Erythroblast (primary cell): Measurements from ENCODE around the gene TPST1.

Source experiments
- DNase-seq, 2 experiments: peaks; one replicate each; lab custom pipeline; 2025; lab: John Stamatoyannopoulos, UW
- GATA1 ChIP-seq: IDR thresholded peaks from 2 replicates; pipeline ENCODE4 v1.6.1; 2011; ENCODE audit warnings: low read depth, mild to moderate bottlenecking, control low read depth, low read length, moderate library complexity
- POLR2A ChIP-seq: IDR thresholded peaks from 2 replicates; pipeline ENCODE4 v1.6.1; 2011; ENCODE audit warnings: mild to moderate bottlenecking, low read length

The TPST1 gene

DNA sequence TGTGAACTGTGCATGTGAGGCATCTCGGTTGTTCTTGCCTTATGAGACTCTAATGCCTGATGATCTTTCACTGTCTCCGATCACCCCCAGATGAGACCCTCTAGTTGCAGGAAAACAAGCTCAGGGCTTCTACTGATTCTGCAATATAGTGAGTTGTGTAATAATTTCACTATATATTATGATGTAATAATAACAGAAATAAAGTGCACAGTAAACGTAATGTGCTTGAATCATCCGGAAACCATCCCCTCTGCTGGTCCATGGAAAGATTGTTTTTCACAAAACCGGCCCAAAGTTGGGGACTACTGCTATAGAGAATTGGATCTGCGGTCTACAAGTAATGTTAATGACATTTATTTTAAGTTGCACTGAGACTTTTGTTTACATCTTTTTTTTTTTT lies 126.7 kb downstream of the TPST1 start:
- no peak for DNase-seq
- no peak for TF ChIP-seq POLR2A
- TF ChIP-seq GATA1: no peak

DNA sequence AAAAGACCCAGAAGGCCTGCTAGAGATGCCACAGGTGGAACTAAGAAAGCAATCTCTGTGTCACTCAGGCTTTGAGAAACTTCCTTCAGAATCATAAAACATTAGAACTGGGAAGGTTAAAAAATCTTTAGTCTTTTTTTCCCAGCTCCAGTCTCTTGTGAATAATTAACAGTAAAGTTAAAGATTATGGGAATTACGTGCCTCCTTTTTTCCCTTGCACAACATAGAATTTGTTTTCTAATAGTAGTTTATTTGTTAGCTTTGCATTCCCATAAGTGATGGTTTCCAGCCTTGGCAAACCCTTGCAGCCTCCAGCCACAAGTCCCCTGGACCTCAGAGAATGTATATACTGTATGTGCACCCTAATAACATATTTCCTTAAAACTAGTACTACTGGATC lies 128.3 kb downstream of the TPST1 start:
- TF ChIP-seq POLR2A (no peak), GATA1 (no peak)
- no peak for DNase-seq

DNA sequence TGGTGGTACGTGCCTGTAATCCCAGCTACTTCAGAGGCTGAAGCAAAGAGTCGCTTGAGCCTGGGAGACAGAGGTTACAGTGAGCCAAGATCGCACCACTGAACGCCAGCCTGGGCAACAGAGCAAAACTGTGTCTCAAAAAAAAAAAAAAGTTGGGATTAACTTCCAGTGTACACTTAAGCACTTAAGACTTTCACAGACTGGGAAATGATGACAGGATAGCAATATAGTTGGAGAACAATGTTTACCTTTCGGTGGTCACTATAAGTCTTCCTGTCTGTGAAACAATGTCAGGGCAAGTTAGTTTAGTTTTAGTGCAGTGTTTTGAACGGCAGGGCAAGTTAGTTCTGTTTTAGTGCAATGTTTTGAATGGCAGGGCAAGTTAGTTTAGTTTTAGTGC lies 130.2 kb downstream of the TPST1 start:
- DNase-seq: no peak
- TF ChIP-seq POLR2A (no peak), GATA1 (no peak)

DNA sequence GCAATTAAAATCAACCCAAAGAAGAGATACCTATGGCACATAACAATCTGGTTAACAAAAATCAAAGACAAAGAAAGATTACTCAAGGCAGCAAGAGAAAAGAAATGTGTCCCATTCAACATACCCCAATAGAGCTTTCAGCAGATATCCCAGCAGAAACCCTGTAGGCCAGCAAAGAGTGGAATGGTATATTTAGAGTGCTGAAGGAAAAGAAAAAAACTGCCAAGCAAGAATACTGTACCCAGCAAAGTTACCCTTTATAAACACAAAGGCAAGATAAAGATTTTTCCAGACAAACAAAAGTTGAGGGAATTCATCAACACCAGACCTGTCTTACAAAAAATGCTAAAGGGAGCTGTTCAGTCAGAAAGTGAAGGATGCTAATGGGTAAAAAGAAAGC lies 131.6 kb downstream of the TPST1 start:
- DNase-seq: no peak
- TF ChIP-seq GATA1 (no peak), POLR2A (no peak)

DNA sequence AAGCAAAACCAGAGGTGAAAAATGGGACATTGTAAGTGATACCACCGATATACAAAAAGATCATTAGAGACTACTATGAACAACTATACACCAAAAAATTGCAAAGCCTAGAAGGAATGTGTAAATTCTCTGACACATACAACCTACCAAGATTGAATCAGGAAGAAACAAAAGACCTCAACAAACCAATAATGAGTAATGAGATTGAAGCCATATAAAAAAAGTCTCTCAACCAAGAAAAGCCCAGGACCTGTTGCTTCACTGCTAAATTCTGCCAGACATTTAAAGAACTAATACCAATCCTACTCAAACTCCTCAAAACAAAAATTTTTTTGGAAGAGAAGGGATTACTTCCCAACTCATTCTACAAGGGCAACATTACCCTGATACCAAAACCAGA lies 134.0 kb downstream of the TPST1 start:
- DNase-seq: no peak
- TF ChIP-seq GATA1 (no peak), POLR2A (no peak)

DNA sequence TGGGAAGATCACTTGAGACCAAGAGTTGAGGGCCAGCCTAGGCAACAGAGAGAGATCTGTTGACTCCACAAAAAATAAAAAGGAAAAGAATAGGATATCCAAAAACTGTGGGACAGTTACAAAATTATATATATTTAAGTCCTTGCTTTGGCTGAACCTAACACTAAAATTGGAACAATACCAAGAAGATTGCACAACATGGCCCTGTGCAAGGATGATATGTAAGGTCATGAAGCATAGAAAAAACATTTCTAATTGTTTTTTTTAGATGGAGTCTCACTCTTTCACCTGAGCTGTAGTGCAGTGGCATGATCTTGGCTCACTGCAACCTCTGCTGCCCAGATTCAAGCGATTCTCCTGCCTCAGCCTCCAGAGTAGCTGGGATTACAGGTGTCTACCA lies 139.0 kb downstream of the TPST1 start:
- no peak for DNase-seq
- TF ChIP-seq POLR2A: no peak
- TF ChIP-seq GATA1: no peak

DNA sequence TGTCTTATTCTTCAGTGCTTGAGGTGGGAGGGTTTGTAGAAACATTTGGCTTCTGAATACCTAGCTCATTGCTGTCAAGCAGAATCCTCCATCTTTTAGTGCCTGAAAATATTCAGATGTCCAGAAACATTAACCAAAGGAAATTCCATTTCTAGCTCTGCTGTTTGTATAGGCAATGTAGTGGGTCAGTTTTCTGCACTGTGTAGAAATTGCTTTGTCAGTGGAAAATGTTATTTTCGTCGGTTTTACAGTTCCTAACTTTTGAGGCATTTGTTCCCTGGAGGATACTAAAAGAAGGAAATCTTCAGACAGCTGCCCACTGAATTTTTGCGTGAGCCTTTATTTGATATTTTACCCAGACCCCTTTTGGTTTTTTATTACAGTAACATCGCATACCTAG lies 143.4 kb downstream of the TPST1 start:
- no peak for TF ChIP-seq GATA1
- TF ChIP-seq POLR2A: no peak
- DNase-seq: no peak

DNA sequence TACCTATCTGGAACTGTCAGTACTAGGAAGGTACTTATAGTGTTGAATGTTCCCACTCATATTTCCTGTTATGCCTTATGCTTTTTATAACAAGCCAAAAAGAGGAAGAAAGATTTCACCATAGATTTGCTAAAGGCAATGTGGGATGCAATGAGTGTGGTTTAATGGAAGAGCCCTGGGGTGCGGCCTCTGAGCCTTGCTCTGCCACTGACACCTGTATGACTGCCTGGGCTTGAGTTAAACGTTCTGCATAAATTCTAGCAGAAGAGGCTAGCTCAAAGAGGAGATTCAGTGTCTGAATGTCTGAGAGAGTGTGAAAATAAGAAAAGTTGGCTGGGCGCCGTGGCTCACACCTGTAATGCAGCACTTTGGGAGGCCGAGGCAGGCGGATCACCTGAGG lies 143.8 kb downstream of the TPST1 start:
- TF ChIP-seq POLR2A (no peak), GATA1 (no peak)
- no peak for DNase-seq

DNA sequence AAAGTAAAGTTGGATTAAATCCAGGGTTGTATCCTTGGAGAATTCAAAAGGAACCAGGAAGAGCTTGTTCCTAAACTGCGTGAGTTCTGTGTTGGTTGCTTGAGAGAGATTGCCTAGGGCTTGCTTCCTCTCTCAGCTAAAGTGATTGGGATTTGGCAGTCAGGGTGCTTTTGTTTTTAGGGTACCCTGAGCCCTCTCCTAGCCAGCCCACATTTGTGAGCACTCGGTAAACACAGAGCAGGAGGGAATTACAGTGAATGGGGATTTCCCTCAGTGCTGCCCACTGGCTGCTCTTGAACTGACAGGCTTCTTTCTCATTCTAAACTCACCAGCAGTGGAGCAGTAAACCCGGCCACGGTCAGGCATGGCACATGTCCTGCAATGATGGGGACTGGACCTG lies 146.9 kb downstream of the TPST1 start:
- TF ChIP-seq GATA1 (no peak), POLR2A (no peak)
- no peak for DNase-seq

DNA sequence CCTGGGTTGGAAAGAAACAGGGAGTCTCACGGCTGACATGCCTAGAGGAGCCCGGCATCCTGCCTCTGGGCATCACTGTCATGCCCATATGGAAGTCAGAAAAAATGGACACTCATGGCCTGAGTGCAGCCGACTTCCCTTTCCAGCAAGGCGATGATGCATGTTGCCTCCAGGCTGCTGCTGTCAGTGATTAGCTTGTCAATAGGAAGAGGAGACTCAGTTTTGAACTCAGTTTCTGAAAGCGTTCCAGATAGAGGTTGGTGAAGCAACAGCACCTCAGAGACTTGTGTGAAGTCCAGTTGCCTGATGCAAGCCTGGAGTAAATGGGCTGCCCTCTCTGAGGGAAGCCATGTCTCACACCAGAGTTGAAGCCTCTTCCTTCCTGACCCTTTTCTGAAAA lies 148.4 kb downstream of the TPST1 start:
- DNase-seq: no peak
- TF ChIP-seq POLR2A (no peak), GATA1 (no peak)

DNA sequence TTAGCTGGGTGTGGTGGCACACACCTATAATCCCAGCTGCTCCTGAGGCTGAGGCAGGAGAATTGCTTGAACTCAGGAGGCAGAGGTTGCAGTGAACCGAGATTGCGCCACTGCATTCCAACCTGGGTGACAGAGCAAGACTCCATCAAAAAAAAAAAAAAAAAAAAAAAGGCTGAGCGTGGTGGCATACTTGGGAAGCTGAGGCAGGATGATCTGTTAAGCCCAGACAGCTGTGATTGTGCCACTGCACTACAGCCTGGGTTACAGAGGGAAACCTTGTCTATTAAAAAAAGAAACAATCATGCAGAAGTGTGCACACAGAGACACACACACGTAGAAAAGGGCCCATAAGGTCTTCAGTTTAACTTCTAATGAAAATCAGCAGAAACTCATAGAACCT lies 150.6 kb downstream of the TPST1 start:
- DNase-seq: no peak
- TF ChIP-seq POLR2A (no peak), GATA1 (no peak)

DNA sequence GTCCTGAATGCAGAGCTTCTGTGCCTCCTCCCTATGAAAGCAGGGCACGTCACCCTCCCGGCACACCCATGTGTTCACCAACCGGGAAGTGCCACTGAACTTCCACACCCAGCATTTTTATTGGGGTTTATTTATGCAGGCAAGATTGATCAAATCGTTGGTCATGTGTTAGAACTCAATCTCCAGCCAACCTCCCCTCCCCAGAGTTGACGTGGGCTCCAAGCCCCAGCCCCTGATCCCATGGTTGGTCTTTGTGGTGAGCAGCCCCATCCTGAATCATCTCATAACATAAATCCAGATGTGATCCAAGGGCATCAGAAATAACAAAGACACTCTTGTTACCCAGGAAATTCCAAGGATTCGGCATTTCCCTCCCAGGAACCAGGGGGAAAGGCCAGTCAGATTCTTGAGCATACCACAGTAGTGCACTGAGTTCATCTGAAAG lies 151.2 kb downstream of the TPST1 start:
- DNase-seq: no peak
- TF ChIP-seq POLR2A (no peak), GATA1 (no peak)

DNA sequence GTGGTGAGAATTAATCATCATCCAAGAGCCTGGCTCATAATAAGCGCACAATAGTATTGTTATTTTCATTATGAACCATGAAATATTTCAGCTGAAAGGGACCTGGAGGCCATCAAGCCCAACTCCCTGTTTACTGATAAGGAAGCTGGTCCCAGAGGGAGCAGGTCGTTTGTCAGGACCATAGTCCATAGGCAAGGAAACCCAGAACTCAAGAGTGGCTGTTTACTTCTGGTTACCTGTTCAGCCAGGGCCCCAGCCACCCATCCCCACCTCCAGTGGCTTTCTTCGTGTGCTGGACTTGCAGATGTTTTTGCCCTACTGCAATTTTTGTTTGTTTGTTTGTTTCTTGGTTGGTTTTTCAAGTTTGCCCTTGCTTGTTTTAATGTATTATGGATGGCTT lies 152.0 kb downstream of the TPST1 start:
- no peak for DNase-seq
- no peak for TF ChIP-seq GATA1
- no peak for TF ChIP-seq POLR2A

DNA sequence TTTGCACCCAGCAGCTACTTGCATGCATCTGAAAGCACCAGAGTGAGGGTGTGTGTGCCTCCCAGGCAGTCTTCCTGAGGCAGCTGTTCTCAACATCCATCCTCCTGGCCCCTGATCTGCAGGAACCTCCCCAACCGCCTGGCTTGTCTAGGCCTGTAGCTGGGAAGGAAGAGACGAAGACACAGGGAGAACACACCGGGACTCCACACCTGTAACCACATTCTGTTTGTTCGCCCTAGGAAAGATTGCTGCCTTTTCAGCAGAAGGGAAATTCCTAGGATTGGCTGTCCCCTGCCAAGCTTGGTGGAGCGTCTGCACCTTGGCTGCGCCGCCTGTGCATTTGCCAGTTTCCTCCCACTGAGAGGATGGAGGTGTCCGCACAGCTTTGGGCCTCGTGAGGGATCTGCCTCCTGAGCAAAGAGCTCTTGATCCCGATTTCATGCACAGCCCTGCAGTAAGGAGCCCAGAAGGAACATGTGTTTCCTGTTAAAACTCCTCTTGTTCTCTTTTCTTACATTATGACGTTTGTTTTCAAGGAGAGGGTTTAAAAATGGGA lies 154.6 kb downstream of the TPST1 start:
- no peak for TF ChIP-seq GATA1
- TF ChIP-seq POLR2A: no peak
- DNase-seq: no peak

DNA sequence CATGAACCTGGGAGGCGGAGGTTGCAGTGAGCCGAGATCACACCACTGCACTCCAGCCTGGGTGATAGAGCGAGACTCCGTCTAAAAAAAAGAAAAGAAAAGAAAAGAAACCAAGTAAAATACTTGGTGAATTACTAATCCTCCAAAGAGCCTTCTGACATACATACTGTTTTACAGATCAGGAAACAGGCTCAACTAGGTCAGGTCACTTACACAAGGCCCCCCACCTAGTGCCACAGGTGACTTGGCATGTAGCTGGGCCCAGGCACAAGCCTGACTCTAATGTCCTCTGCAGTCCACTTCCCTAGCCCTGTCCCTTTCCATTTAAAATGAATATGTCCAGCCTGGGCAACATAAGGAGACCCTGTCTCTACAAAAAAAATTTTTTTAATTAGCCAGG lies 157.0 kb downstream of the TPST1 start:
- no peak for DNase-seq
- no peak for TF ChIP-seq POLR2A
